SIG-M5 treated with dmso at 0.1 percent for 504 hours (cell line): ENCODE measurements around the gene CDK5RAP2.
A peak's percentile ranks its signal among the peaks of the same experiment; 100 is the strongest.
"Not testable (repeated sequence)": the region's sequence is repeated elsewhere in the genome, so short reads cannot be mapped to it uniquely, and the experiment has no call there.

Experiments used
- DNase-seq: peaks from one replicate; lab custom pipeline; 2025; ENCODE audit not compliant: unreplicated experiment; lab: John Stamatoyannopoulos, UW

CDK5RAP2 gene

GRCh38 chr9:120545701-120546550, 34.0 kb downstream of the CDK5RAP2 start:
- no peak for DNase-seq

GRCh38 chr9:120544441-120544840, 35.5 kb downstream of the CDK5RAP2 start:
- DNase-seq: no peak

- DNase-seq: no peak
Observed at GRCh38 chr9:120542701-120543490, 37.1 kb downstream of the CDK5RAP2 start.

DNA sequence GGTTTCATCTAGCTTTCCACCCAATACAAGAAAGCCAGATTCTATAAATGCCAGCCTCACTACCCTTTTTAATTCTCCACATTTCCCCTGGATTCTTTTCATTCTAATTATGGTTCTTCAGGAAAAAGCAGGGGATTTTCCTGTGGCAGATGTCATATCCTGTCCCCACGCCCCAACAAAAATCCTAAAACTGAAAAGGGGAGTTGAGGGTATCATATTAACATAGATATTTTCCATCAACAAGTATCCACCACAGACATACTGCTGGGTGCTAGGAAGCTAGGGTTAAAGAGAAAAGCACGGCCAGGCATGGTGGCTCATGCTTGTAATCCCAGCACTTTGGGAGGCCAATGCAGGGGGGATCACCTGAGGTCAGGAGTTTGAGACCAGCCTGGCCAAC, 38.0 kb downstream of the CDK5RAP2 start:
- no peak for DNase-seq

DNA sequence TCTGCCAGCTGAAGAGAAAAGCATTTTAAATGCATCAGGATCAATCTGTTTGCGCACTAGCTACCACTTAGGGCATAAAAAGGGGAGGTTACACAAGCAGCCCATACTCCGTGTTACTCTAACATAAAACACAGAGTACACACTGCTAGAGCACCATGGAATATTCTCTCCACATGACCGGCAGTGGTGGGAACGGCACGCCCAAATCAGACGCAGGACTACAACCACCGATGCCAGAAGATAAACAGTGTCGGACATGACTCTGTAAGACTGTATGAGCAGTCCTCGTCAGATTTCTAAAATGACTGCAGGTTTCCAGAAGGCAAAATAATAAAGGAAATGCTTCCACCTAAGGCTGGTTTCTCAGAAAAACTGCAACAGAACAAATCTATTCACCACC, 40.0 kb downstream of the CDK5RAP2 start:
- no peak for DNase-seq

GRCh38 chr9:120538339-120538738, 41.6 kb downstream of the CDK5RAP2 start:
- no peak for DNase-seq

GRCh38 chr9:120536949-120537640, 42.9 kb downstream of the CDK5RAP2 start:
- DNase-seq: no peak

GRCh38 chr9:120536094-120536493, 43.9 kb downstream of the CDK5RAP2 start:
- no peak for DNase-seq

DNA sequence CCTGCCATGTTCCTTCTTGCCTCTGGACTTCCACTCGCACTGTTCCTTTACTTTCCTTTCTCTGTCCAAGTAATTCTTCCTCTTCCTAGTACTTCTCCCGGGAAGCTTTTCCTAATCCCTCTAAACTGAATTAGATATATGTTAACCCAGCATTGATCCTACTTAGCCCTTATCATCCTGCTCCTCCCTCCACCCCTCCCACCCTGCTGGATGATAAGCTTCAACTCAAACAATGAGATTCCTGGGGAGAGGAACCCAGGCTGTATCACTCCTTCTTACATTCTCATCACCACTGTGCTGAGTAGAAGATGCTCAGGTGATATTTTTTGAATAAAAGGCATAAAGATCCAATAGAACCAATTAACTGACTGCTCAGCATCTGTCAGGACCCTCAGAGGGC, 45.7 kb downstream of the CDK5RAP2 start:
- no peak for DNase-seq

DNA sequence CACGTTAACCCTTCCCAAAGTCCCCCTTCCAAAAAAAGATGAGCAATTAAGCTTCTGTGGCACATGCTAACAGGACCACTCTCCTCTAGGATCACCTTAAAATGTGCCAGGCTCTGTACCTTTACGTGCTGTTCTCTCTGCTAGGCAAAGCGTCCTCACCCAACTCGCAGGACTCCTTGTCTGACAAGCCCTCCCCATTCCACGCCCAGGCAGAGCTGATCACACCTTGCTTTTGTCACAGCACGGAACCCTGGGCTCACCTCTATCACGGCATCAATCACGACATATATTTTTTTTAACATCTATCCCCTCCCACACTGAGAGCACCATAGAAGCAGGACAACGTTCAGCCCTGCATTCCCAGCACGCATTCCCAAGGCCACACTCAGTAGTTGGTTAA, 47.1 kb downstream of the CDK5RAP2 start:
- DNase-seq: no peak

DNA sequence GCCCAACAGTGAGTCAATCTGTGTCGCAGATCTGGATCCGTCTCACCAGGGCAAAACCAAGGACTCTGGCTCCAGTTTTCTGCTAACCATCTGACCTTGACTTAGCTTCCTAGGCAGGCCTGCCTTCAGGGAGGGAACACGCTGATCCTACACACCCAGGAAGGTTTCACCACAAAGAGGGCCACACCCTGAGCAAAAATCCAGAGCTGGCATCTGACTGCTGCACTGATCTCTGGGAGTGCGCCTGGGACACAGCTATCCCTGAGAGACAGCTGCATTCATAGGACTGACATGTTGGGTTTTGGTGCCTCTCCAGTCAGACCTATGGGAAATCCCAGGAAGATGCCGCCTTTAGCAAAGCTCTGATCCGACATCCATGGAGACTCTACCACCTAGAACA, 47.5 kb downstream of the CDK5RAP2 start:
- no peak for DNase-seq

- peak; percentile 31 for DNase-seq
Observed at GRCh38 chr9:120531683-120532300, 48.2 kb downstream of the CDK5RAP2 start.

GRCh38 chr9:120530220-120530832, 49.6 kb downstream of the CDK5RAP2 start:
- DNase-seq: not testable (repeated sequence)

DNA sequence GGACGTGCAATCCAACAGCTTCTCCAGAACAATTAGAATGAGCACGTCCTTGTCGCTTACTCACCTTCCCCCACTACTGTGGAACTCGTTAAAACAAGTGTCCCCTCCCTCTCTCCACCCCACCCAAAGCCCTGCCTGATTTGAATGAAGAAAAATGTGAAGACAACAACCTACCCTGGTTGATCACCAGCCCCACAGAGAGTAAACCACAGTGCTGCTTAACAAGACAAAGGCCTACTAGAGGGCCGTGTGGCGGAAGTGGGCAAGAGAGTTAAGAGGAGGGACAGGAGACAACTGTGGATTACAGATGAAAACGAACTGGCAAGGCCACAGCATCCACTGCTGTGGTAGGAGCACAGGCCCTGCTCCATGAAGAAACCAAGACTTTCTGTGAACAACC, 51.1 kb downstream of the CDK5RAP2 start:
- no peak for DNase-seq

DNA sequence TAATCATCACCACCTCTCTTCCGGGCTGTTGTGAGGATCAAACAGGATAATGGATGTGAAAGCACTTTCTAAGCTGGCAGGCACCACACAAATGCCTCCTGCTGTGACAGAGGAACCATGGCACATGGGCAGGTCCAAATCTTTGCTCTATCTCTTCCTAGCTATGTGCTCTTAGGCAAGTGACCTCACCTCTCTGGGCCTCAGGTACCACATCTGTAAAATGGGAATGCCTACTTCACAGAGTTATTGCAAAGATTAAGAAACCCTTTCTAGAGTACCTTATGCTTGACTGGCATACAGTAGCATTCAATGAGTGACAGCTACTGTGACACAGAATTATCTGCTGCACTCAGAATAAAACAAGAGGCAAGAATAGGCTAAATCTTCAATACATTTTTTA, 51.6 kb downstream of the CDK5RAP2 start:
- no peak for DNase-seq

- no peak for DNase-seq
Observed at GRCh38 chr9:120526534-120526933, 53.4 kb downstream of the CDK5RAP2 start.

DNA sequence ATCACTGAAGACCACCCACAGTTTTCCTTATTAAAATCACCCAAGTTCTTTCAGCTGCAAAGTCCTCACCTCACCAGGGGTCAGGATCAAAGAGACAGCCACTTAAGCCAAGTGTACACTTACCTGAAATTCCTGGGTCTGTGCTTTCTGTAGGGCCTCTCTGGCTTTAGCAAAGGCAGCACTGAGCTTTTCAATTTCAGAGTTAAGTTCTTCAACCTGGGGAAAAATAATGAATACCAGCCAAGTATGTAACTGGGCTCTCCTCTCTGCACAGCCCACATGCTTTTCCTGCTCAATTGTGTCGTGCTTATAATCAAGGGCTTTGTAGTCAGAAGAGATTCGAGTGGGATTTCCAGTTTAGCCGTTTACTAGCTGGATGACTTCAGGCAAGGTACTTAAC, 55.1 kb downstream of the CDK5RAP2 start:
- DNase-seq: no peak

DNA sequence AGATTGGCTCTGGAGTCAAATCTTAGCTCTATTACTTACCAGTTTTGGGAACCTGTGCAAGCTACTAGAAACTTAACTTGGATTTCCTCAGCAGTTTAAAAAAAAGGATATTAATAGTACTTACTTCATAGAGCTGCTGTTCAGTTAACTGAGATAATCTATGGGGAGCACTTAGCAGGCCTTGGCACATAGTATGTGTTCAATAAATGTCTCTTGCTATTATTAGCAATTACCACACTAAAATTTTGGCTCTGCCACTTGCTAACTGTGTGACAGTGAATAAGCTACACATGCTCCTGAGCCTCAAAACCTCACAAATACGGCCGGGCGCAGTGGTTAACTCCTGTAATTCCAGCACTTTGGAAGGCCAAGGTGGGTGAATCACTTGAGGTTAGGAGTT, 55.9 kb downstream of the CDK5RAP2 start:
- DNase-seq: no peak

DNA sequence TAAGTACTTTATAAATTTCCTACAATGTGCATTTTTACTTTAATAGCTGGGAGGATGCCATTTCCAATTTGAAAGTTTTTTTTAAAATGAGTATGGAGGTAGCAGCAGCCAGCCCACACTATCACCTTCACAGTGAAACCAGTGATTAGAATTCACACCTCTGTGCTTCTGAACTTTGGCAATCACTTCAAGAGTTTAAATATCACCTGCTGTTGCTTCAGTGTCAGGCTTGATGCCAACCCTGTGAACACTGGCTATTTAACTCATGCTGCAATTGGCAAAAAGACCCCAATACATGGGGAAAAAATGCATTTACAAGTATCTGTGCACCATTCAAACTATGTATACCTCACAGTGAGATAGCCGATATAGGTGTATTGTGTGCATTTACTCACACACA, 57.4 kb downstream of the CDK5RAP2 start:
- no peak for DNase-seq

DNA sequence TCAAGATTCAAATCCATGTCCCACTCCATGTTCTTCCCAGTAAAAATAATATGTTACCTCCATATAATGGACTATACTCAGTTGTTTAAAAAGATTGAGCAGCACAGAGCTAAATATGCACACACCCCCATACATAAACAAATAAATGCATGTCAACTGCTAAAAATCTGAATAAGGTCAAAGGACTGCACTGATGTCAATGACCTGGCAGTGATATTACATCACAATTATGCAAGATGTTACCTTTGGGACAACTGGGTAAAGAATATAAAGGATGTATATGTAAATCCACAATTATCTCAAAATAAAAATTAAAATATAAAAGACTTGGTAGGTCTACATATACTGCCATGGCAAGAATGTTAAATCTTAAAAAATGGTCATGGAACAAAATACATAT, 57.9 kb downstream of the CDK5RAP2 start:
- no peak for DNase-seq

- no peak for DNase-seq
Observed at GRCh38 chr9:120521101-120521500, 58.9 kb downstream of the CDK5RAP2 start.
